HepG2 (cell line): ENCODE measurements around the gene HSPA1L. TPM values are rescaled to one million over a fixed set of nuclear protein-coding genes. Genes with fewer than 3 reads are reported as not detected.
A peak's percentile ranks its signal among the peaks of the same experiment; 100 is the strongest.

Source experiments
- AKAP8 ChIP-seq: sonication (generic); formaldehyde crosslinking; IDR thresholded peaks from 2 replicates; pipeline ENCODE4 v1.5.1; 2020; ENCODE audit warnings: mild to moderate bottlenecking, missing genetic modification reagents
- DR1 ChIP-seq: sonication (generic); formaldehyde crosslinking; IDR thresholded peaks from 2 replicates; pipeline ENCODE4 v1.8.0; 2021; ENCODE audit warnings: mild to moderate bottlenecking, missing genetic modification reagents, inconsistent platforms
- GABPA ChIP-seq, 2 experiments: IDR thresholded peaks; 2 replicates each; pipeline ENCODE4 v1.6.1; 2011 to 2016; ENCODE audit warnings: low read depth in 2 of 2, low read length in 1 of 2, missing biosample characterization in 1 of 2, missing genetic modification characterization in 1 of 2
- NCOA2 ChIP-seq: sonication (generic); formaldehyde crosslinking; IDR thresholded peaks from 2 replicates; pipeline ENCODE4 v1.8.0; 2022; ENCODE audit warnings: inconsistent platforms
- NPAS2 ChIP-seq: sonication (generic); formaldehyde crosslinking; IDR thresholded peaks from 2 replicates; pipeline ENCODE4 v1.8.0; 2022; ENCODE audit warnings: mild to moderate bottlenecking, missing genetic modification reagents, borderline replicate concordance
- RFX5 ChIP-seq: IDR thresholded peaks from 2 replicates; pipeline ENCODE4 v1.6.1; 2011; ENCODE audit warnings: low read depth, low read length, improper control_type of control experiment
- SMARCC2 ChIP-seq: fragments of 450-650 bp; IDR thresholded peaks from 2 replicates; pipeline ENCODE4 v1.6.1; 2017; ENCODE audit warnings: antibody characterized with exemption, mild to moderate bottlenecking
- TARDBP ChIP-seq: sonication (generic); formaldehyde crosslinking; IDR thresholded peaks from 2 replicates; pipeline ENCODE4 v1.8.0; 2022; ENCODE audit warnings: mild to moderate bottlenecking, missing genetic modification reagents
- YY1 ChIP-seq: IDR thresholded peaks from 2 replicates; pipeline ENCODE4 v1.6.1; 2011; ENCODE audit warnings: low read length, low read depth, moderate library complexity, mild to moderate bottlenecking; ENCODE audit not compliant: insufficient read depth, insufficient replicate concordance
- ZFP1 ChIP-seq: IDR thresholded peaks from 2 replicates; pipeline ENCODE4 v1.6.1; 2016
- ZNF644 ChIP-seq: IDR thresholded peaks from 2 replicates; pipeline ENCODE4 v1.6.1; 2016; ENCODE audit warnings: low read depth
- polyA plus RNA-seq, 8 experiments: library from polyadenylated mRNA; depleted of rRNA in 3 of 8; stranded (reverse) in 7 of 8; unstranded in 1 of 8; fragments of >200 nt; fragmentation: Illumina TruSeq in 4 of 8; extraction: Trizol in 4 of 8; gene quantifications; 2 replicates each; pipeline versions ENCODE4 v1.2.1 to v1.2.3, GENCODE V29; 2011 to 2016; ENCODE audit warnings: low read depth in 4 of 8, missing spikeins in 1 of 8, mixed read lengths in 1 of 8; ENCODE audit not compliant: insufficient read depth in 1 of 8
- total RNA-seq, 5 experiments: library from RNA; depleted of rRNA; stranded (reverse); fragments of >200 nt; fragmentation: Illumina TruSeq; extraction: Trizol; gene quantifications; 2 replicates each; pipeline ENCODE4 v1.2.3, GENCODE V29; 2016; ENCODE audit warnings: low read depth in 1 of 5
- TF ChIP-seq, protein P1 (sequence below): sonication (generic); formaldehyde crosslinking; IDR thresholded peaks from 2 replicates; pipeline ENCODE4 v1.9.0; 2021; ENCODE audit warnings: missing genetic modification reagents, borderline replicate concordance
- TF ChIP-seq, protein P2 (sequence below): sonication (generic); formaldehyde crosslinking; IDR thresholded peaks from 2 replicates; pipeline ENCODE4 v1.5.0; 2020; ENCODE audit warnings: mild to moderate bottlenecking, missing genetic modification reagents, borderline replicate concordance
- TF ChIP-seq, protein P3 (sequence below): IDR thresholded peaks from 2 replicates; pipeline ENCODE4 v1.6.1; 2018; ENCODE audit warnings: missing genetic modification reagents, mild to moderate bottlenecking, missing compliant biosample characterization
- TF ChIP-seq, protein P4 (sequence below): sonication (generic); formaldehyde crosslinking; IDR thresholded peaks from 2 replicates; pipeline ENCODE4 v1.9.0; 2021; ENCODE audit warnings: missing genetic modification reagents, mild to moderate bottlenecking, borderline replicate concordance
- TF ChIP-seq, protein P5 (sequence below): sonication (generic); formaldehyde crosslinking; IDR thresholded peaks from 2 replicates; pipeline ENCODE4 v1.5.0; 2020; ENCODE audit warnings: mild to moderate bottlenecking, missing genetic modification reagents, moderate library complexity
- TF ChIP-seq, protein P6 (sequence below): sonication (generic); formaldehyde crosslinking; IDR thresholded peaks from 2 replicates; pipeline ENCODE4 v1.4.0; 2020; ENCODE audit warnings: missing genetic modification reagents, borderline replicate concordance

HSPA1L gene
- total and polyA plus RNA-seq, 2 of the 13 experiments (the other 11 are each of a cell fraction or from before 2014, with no cell fraction given), result 0.55 to 1.0 TPM

DNA sequence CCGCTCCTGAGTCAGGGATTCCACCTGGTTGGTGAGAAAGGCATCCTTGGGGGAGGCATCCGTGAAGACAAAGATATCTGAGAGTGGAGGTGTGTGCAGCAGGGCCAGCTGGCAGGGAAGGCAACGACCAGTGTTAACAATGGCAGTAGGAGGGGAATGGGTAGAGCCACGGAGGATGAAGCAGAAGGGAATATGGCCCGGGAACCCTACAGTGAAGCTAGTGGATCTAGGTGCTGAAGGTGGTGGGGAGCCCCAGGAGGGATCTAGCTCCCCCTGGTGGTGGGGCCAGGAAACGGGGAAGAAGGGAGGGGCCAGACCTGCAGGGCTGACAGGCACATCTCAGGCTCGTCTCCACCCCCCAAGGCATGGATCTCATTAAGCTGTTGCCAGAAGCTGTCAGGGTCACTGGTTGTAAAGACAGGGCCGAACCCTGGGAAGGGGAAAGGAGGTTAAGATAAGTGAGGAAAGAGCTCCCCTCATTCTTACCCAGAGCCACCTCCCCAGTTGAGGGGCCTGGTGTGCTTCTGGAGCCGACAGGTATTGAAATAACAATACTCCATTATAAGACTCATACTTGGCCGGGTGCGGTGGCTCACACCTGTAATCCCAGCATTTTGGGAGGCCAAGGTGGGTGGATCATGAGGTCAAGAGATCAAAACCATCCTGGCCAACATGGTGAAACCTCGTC is 45.3 kb downstream of the HSPA1L start (continued):
- TF ChIP-seq, protein P1, sequence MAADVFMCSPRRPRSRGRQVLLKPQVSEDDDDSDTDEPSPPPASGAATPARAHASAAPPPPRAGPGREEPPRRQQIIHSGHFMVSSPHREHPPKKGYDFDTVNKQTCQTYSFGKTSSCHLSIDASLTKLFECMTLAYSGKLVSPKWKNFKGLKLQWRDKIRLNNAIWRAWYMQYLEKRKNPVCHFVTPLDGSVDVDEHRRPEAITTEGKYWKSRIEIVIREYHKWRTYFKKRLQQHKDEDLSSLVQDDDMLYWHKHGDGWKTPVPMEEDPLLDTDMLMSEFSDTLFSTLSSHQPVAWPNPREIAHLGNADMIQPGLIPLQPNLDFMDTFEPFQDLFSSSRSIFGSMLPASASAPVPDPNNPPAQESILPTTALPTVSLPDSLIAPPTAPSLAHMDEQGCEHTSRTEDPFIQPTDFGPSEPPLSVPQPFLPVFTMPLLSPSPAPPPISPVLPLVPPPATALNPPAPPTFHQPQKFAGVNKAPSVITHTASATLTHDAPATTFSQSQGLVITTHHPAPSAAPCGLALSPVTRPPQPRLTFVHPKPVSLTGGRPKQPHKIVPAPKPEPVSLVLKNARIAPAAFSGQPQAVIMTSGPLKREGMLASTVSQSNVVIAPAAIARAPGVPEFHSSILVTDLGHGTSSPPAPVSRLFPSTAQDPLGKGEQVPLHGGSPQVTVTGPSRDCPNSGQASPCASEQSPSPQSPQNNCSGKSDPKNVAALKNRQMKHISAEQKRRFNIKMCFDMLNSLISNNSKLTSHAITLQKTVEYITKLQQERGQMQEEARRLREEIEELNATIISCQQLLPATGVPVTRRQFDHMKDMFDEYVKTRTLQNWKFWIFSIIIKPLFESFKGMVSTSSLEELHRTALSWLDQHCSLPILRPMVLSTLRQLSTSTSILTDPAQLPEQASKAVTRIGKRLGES (CRISPR knock-in tag), result no peak
- no peak for TF ChIP-seq RFX5
- TF ChIP-seq, protein P2, sequence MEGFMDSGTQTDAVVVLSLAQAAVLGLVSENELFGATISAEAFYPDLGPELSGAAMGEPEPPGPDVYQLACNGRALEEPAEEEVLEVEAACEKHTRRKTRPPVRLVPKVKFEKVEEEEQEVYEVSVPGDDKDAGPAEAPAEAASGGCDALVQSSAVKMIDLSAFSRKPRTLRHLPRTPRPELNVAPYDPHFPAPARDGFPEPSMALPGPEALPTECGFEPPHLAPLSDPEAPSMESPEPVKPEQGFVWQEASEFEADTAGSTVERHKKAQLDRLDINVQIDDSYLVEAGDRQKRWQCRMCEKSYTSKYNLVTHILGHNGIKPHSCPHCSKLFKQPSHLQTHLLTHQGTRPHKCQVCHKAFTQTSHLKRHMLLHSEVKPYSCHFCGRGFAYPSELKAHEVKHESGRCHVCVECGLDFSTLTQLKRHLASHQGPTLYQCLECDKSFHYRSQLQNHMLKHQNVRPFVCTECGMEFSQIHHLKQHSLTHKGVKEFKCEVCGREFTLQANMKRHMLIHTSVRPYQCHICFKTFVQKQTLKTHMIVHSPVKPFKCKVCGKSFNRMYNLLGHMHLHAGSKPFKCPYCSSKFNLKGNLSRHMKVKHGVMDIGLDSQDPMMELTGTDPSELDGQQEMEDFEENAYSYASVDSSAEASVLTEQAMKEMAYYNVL (CRISPR knock-in tag), result peak; percentile 49; the same call in 1 of the 2 replicates
- TF ChIP-seq, protein P3, sequence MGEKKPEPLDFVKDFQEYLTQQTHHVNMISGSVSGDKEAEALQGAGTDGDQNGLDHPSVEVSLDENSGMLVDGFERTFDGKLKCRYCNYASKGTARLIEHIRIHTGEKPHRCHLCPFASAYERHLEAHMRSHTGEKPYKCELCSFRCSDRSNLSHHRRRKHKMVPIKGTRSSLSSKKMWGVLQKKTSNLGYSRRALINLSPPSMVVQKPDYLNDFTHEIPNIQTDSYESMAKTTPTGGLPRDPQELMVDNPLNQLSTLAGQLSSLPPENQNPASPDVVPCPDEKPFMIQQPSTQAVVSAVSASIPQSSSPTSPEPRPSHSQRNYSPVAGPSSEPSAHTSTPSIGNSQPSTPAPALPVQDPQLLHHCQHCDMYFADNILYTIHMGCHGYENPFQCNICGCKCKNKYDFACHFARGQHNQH (CRISPR knock-in tag), result peak; percentile 87
- TF ChIP-seq SMARCC2, result no peak
- TF ChIP-seq ZFP1 (CRISPR knock-in tag), result peak; percentile 45; the same call in 1 of the 2 replicates
- peak; percentile 66 for TF ChIP-seq YY1
- TF ChIP-seq, protein P4, sequence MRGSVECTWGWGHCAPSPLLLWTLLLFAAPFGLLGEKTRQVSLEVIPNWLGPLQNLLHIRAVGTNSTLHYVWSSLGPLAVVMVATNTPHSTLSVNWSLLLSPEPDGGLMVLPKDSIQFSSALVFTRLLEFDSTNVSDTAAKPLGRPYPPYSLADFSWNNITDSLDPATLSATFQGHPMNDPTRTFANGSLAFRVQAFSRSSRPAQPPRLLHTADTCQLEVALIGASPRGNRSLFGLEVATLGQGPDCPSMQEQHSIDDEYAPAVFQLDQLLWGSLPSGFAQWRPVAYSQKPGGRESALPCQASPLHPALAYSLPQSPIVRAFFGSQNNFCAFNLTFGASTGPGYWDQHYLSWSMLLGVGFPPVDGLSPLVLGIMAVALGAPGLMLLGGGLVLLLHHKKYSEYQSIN (CRISPR knock-in tag), result no peak
- 0 out of 2 replicates have a peak, but pooled peaks have one; percentile 21 for TF ChIP-seq NCOA2 (CRISPR knock-in tag)
- no peak for TF ChIP-seq AKAP8 (CRISPR knock-in tag)
- TF ChIP-seq GABPA (IDR thresholded peaks at IDR 0.05; ENCODE audit: low read depth, low read length), result no peak
- TF ChIP-seq GABPA (CRISPR knock-in tag; IDR thresholded peaks at IDR 0.05; ENCODE audit: low read depth), result peak; percentile 46; the same call in 1 of the 2 replicates
- peak; percentile 53; the same call in 1 of the 2 replicates for TF ChIP-seq ZNF644
- no peak for TF ChIP-seq TARDBP (CRISPR knock-in tag)
- TF ChIP-seq NPAS2 (CRISPR knock-in tag), result no peak
- TF ChIP-seq, protein P5, sequence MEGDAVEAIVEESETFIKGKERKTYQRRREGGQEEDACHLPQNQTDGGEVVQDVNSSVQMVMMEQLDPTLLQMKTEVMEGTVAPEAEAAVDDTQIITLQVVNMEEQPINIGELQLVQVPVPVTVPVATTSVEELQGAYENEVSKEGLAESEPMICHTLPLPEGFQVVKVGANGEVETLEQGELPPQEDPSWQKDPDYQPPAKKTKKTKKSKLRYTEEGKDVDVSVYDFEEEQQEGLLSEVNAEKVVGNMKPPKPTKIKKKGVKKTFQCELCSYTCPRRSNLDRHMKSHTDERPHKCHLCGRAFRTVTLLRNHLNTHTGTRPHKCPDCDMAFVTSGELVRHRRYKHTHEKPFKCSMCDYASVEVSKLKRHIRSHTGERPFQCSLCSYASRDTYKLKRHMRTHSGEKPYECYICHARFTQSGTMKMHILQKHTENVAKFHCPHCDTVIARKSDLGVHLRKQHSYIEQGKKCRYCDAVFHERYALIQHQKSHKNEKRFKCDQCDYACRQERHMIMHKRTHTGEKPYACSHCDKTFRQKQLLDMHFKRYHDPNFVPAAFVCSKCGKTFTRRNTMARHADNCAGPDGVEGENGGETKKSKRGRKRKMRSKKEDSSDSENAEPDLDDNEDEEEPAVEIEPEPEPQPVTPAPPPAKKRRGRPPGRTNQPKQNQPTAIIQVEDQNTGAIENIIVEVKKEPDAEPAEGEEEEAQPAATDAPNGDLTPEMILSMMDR (CRISPR knock-in tag), result peak; percentile 98
- TF ChIP-seq, protein P6, sequence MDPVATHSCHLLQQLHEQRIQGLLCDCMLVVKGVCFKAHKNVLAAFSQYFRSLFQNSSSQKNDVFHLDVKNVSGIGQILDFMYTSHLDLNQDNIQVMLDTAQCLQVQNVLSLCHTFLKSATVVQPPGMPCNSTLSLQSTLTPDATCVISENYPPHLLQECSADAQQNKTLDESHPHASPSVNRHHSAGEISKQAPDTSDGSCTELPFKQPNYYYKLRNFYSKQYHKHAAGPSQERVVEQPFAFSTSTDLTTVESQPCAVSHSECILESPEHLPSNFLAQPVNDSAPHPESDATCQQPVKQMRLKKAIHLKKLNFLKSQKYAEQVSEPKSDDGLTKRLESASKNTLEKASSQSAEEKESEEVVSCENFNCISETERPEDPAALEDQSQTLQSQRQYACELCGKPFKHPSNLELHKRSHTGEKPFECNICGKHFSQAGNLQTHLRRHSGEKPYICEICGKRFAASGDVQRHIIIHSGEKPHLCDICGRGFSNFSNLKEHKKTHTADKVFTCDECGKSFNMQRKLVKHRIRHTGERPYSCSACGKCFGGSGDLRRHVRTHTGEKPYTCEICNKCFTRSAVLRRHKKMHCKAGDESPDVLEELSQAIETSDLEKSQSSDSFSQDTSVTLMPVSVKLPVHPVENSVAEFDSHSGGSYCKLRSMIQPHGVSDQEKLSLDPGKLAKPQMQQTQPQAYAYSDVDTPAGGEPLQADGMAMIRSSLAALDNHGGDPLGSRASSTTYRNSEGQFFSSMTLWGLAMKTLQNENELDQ (CRISPR knock-in tag), result no peak
- no peak for TF ChIP-seq DR1 (CRISPR knock-in tag)
